Adipose tissue (tissue), 3 donors: ENCODE measurements around the gene KIF6. TPM values are rescaled to one million over a fixed set of nuclear protein-coding genes. Genes with fewer than 3 reads are reported as not detected.
"Not testable (repeated sequence)": the region's sequence is repeated elsewhere in the genome, so short reads cannot be mapped to it uniquely, and the experiment has no call there.

ENCODE experiments used
- H3K27ac ChIP-seq: one replicate; pipeline ENCODE4 v1.5.1; 2013; ENCODE audit warnings: low read depth, low read length
- WGBS, 3 donors: extraction: QIAGEN DNeasy Blood & Tissue Kit; methylation state at CpG; one replicate each; pipeline ENCODE4 v1.1.7; 2013; 5-methylcytosine and 5-hydroxymethylcytosine counted together
- polyA plus RNA-seq, 3 donors: library from polyadenylated mRNA; stranded (reverse); fragments of 200-250 nt; gene quantifications; one replicate each; pipeline ENCODE4 v1.2.3, GENCODE V29; 2013
- donor health status: healthy with polysubstance abuse.
- donor health status: Bipolar disorder and iron deficiency.
- donor health status: healthy.

The KIF6 gene
- polyA plus RNA-seq, 3 donors, result 0.10 to 0.31 TPM; not detected in 1

DNA sequence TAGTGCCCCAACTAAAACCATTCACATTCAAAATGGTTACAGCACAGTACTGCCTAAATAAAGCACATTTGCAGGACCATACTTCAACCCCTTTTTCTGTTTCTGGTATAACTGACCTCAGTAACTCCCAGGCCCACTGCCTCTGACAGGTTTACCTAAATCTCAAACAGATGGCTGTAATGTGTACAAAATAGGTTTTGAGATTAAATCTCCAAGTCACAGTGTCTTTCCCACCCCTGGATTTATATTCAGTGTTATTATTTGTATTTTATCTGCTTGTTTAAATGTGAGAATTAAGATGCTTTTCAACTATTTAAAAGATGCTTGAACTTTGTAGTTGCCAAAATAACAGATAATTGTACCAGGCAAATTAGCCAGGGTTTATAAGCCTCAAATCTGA, 4.7 kb upstream of the KIF6 start:
- no peak overlapping the region for H3K27ac ChIP-seq

GRCh38 chr6:39725632-39725997, 407 bp upstream of the KIF6 start:
- 59 to 70% (median 67%) methylated on average over 14 of the region's 14 CpGs for WGBS, 3 donors
- H3K27ac ChIP-seq, result no peak overlapping the region

DNA sequence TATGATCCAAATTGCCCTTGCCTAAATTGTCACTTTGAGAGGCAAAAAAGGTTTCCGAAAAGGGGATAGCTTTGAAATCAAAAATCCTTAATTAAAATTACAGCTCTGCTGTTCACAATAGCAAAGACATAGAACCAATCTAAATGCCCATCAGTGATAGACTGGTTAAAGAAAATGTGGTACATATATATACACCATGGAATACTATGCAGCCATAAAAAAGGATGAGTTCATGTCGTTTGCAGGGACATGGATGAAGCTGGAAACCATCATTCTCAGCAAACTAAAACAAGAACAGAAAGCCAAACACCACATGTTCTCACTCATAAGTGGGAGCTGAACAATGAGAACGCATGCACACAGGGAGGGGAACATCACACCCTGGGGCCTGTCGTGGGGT, 1.9 kb downstream of the KIF6 start:
- H3K27ac ChIP-seq, result not testable (repeated sequence)
- 92 to 95% (median 93%) methylated on average over 4 of the region's 4 CpGs for WGBS, 3 donors

- H3K27ac ChIP-seq, result no peak overlapping the region
These were observed 10.4 kb downstream of the KIF6 start for GRCh38 chr6:39714802-39715201.

- 70 to 91% (median 86%) methylated on average over 2 of the region's 2 CpGs for WGBS, 3 donors
- no peak overlapping the region for H3K27ac ChIP-seq
These were observed 17.1 kb downstream of the KIF6 start for GRCh38 chr6:39707962-39708683.

DNA sequence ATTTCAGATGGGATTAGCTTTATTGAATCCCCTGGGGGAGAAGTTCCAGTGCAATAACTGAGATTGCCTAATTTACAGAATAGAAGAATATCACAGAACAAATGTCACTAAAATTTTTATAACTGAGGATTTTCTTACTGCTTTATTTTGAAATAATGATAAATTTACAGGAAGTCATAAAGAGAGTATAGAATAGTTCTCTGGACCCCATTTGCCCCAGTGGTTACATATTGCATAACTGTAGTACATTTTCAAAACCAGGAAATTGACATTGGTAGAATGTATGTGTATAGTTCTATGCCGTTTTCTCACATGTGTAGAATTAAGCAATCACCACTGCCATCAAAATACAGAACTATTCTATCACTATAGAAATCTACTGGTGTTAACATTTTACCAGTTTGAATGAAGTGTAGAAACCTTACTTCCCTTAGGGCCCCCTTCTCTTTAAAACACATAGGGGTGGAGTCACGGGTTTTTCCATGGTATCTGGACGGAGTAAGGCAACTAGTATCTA, 18.3 kb downstream of the KIF6 start:
- H3K27ac ChIP-seq, result no peak overlapping the region
- 31 to 74% (median 40%) methylated on average over 3 of the region's 3 CpGs for WGBS, 3 donors

- no peak overlapping the region for H3K27ac ChIP-seq
- 40 to 82% (median 81%) methylated on average over 4 of the region's 4 CpGs for WGBS, 3 donors
These were observed 22.9 kb downstream of the KIF6 start for GRCh38 chr6:39702265-39702664.

- 44 to 87% (median 85%) methylated on average over 1 of the region's 1 CpG for WGBS, 3 donors
- H3K27ac ChIP-seq, result no peak overlapping the region
These were observed 24.8 kb downstream of the KIF6 start for GRCh38 chr6:39700362-39700761.

GRCh38 chr6:39698789-39699188, 26.4 kb downstream of the KIF6 start:
- H3K27ac ChIP-seq, result no peak overlapping the region
- WGBS, 3 donors, result 77 to 89% (median 80%) methylated on average over 1 of the region's 1 CpG

GRCh38 chr6:39696986-39697788, 28.0 kb downstream of the KIF6 start:
- WGBS, 3 donors, result 71 to 74% (median 71%) methylated on average over 4 of the region's 4 CpGs
- no peak overlapping the region for H3K27ac ChIP-seq

DNA sequence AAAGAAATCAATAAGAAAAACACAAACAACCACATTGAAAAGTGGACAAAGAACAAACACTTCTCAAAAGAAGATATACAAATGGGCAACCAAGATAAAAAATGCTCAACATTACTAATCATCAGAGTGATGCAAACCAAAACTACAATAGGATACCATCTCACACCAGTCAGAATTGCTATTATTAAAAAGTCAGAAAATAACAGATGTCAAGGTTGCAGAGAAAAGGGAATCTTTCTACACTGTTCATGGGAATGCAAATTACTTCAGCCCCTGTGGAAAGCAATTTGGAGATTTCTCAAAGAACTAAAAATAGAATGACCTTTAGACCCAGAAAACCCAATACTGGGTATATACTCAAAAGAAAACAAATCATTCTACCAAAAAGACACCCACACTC, 29.8 kb downstream of the KIF6 start:
- H3K27ac ChIP-seq, result no peak overlapping the region

DNA sequence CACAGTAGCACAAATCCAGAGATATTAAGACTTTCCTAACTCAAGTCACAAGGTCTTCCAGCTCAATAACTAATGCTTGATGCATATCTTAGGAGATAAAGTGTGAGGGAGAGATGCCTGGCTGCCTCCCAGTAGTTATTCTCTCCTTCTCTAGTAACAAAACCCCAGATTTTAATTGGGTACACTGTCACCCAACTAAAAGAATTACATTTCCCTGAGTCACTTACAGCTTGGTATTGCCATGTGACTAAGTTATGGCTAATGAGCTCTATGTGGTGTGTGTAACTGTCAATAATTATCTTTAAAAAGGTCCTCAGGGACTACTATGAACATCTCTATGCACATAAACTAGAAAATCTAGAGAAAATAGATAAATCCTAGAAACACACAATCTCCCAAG, 32.0 kb downstream of the KIF6 start:
- no peak overlapping the region for H3K27ac ChIP-seq

- H3K27ac ChIP-seq, result no peak overlapping the region
- WGBS, 3 donors, result 47 to 75% (median 53%) methylated on average over 2 of the region's 2 CpGs
These were observed 36.7 kb downstream of the KIF6 start for GRCh38 chr6:39688494-39688893.

GRCh38 chr6:39686976-39687375, 38.2 kb downstream of the KIF6 start:
- WGBS, 3 donors, result 69 to 89% (median 74%) methylated on average over 6 of the region's 6 CpGs
- H3K27ac ChIP-seq, result no peak overlapping the region

DNA sequence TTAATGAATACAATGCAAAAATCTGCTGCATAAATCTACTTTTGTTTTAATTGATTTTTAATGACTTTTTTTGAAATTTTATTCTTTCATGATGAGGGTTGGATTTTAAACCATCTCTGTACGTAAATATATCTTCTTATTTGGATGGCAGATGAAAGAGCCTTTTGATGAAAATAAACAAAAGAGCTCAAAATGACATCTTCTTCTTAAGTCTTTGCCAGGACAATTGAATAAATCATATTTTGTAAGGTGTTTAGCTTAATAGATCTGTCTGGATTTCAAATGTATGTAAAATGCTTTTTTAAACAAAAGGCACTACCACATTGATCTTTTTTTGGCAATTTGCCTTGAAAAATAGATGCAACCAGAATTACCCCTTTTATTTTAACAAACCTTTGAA, 39.3 kb downstream of the KIF6 start:
- no peak overlapping the region for H3K27ac ChIP-seq

DNA sequence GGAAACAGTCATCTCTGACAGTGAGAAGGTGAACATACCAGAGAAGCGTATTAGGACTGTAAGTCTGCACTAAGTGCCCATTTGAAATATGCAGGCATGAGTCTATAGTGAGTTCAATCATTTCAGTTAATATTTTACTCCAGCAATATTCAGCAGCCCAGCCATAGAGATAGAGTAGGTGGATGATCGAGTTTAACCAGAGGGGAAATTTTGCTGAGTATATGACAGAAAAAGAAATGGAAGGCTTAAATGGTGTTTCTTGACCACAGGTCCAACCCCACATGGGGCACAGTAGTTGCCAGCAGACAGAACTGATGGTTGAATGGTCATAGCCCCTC, 39.8 kb downstream of the KIF6 start:
- 65 to 95% (median 85%) methylated on average over 2 of the region's 2 CpGs for WGBS, 3 donors
- no peak overlapping the region for H3K27ac ChIP-seq

More for the DNA sequence above, 39.3 kb downstream of the KIF6 start:
- 84 to 93% (median 88%) methylated on average over 1 of the region's 1 CpG for WGBS, 3 donors

DNA sequence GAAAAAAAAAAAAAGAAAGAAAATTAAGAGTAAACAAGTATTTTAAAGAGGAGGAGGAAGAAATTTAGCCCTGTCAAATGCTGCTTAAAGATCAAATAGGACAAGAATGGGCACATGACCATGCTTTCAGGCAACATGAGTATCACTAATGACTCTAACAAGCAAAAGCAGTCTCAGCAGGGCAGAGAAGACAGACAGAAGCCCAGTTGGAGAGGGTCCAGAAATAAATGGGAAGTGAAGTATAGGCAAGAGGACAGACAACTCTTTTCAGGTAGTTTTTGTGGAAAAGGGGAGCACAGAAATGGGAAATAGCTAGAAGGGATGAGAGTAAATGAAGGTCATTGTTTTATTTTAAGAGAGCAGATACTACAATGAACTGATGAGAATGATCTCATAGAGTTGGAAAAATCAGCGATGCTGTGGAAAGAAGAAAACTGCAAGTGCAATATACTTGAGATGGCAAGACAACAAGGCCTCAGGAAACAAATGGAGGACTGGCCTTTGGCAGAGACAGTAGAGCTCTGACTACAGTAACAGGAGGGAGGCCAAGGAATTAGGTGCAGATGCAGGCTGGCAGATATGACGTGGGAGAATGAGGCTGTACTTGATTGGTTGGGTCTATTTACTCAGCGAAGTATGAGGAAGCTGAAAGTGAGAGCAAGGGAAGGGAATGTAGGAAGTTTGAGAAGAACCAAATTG, 40.3 kb downstream of the KIF6 start:
- H3K27ac ChIP-seq, result no peak overlapping the region
- 66 to 70% (median 67%) methylated on average over 3 of the region's 3 CpGs for WGBS, 3 donors

DNA sequence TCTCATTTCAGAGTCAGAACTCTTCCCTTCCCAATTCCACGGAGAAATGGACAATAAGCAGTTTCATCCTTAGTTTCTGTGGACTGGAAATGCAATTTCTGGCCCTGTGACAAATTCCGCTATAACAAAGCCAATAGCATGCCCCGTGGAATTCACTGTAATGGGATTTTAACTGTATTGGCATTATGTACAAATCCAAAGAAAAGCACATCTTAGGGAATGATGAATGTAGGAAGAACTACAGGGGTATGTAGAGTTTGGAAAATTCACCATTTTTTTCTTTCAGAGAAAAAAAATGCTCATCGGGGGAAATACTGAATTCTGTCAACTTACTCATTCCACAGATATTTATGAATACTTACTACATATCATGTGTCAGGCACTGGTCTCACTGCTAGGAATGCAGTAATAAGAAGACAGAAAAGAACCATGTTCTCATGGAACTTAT, 43.5 kb downstream of the KIF6 start:
- no peak overlapping the region for H3K27ac ChIP-seq
- WGBS, 3 donors, result 39 to 44% (median 43%) methylated on average over 4 of the region's 4 CpGs

GRCh38 chr6:39678914-39679313, 46.3 kb downstream of the KIF6 start:
- 86 to 91% (median 90%) methylated on average over 2 of the region's 2 CpGs for WGBS, 3 donors
- H3K27ac ChIP-seq, result no peak overlapping the region
